ENCODE results near the gene RAPGEF4.

DNA sequence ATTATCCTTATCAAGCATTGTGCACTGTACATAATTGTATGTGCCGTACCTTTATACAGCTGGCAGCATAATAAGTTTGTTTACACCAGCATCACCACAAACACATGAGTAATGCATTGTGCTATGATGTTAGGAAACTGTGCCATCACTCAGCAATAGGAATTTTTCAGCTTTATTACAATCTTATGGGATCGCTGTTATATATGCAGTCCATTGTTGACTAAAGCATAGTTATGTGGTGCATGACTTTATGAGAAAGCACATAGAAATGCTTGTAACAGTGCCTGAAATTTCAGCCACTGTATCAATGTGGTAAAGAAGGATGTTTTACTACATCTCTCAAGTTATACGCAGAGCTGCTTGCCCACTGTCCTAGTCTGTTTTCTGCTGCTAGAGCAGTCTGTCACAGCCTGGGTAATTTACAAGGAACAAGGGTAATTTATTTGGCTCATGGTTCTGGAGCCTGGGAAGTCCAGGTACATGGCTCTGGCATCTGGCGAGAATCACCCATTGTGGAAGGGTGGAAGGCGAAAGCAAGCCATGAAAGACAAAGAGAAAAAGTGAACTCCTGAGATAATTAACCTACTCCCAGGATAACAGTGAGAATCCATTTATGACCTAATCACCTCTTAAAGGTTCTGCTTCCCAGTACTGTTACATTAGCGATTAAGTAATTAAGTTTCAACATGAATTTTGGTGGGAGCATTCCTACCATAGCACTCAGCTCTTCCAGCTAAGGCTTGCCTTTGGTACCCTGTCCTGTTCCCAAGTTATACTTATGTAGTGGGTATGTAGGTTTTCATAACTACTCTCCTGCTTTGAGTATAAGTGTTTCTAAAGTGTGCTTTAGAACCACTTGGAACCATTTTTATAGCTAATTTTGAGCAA lies 344.6 kb downstream of the RAPGEF4 start:
- TF ChIP-seq, protein P1, sequence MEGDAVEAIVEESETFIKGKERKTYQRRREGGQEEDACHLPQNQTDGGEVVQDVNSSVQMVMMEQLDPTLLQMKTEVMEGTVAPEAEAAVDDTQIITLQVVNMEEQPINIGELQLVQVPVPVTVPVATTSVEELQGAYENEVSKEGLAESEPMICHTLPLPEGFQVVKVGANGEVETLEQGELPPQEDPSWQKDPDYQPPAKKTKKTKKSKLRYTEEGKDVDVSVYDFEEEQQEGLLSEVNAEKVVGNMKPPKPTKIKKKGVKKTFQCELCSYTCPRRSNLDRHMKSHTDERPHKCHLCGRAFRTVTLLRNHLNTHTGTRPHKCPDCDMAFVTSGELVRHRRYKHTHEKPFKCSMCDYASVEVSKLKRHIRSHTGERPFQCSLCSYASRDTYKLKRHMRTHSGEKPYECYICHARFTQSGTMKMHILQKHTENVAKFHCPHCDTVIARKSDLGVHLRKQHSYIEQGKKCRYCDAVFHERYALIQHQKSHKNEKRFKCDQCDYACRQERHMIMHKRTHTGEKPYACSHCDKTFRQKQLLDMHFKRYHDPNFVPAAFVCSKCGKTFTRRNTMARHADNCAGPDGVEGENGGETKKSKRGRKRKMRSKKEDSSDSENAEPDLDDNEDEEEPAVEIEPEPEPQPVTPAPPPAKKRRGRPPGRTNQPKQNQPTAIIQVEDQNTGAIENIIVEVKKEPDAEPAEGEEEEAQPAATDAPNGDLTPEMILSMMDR (IDR thresholded peaks at IDR 0.05 in 2 of 3, conservative IDR thresholded peaks at IDR 0.05 in 1 of 3; ENCODE audit: borderline replicate concordance in 1 of 3, insufficient read depth in 1 of 3, low read depth in 2 of 3, low read length in 2 of 3) = no peak
- no peak for TF ChIP-seq EZH2 (IDR thresholded peaks at IDR 0.05)
- TF ChIP-seq POLR2AphosphoS5 (IDR thresholded peaks at IDR 0.05; ENCODE audit: low read depth, low read length) = no peak
- TF ChIP-seq ELF1 (IDR thresholded peaks at IDR 0.05; ENCODE audit: borderline replicate concordance, low read depth) = no peak
- TF ChIP-seq, protein P2, sequence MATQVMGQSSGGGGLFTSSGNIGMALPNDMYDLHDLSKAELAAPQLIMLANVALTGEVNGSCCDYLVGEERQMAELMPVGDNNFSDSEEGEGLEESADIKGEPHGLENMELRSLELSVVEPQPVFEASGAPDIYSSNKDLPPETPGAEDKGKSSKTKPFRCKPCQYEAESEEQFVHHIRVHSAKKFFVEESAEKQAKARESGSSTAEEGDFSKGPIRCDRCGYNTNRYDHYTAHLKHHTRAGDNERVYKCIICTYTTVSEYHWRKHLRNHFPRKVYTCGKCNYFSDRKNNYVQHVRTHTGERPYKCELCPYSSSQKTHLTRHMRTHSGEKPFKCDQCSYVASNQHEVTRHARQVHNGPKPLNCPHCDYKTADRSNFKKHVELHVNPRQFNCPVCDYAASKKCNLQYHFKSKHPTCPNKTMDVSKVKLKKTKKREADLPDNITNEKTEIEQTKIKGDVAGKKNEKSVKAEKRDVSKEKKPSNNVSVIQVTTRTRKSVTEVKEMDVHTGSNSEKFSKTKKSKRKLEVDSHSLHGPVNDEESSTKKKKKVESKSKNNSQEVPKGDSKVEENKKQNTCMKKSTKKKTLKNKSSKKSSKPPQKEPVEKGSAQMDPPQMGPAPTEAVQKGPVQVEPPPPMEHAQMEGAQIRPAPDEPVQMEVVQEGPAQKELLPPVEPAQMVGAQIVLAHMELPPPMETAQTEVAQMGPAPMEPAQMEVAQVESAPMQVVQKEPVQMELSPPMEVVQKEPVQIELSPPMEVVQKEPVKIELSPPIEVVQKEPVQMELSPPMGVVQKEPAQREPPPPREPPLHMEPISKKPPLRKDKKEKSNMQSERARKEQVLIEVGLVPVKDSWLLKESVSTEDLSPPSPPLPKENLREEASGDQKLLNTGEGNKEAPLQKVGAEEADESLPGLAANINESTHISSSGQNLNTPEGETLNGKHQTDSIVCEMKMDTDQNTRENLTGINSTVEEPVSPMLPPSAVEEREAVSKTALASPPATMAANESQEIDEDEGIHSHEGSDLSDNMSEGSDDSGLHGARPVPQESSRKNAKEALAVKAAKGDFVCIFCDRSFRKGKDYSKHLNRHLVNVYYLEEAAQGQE (IDR thresholded peaks at IDR 0.05; ENCODE audit: low read depth) = no peak
- TF ChIP-seq EZH2phosphoT487 (IDR thresholded peaks at IDR 0.05; ENCODE audit: borderline replicate concordance) = no peak
- no peak for TF ChIP-seq EGR1 (IDR thresholded peaks at IDR 0.05; ENCODE audit: low read depth)
- TF ChIP-seq ZFX (IDR thresholded peaks at IDR 0.05) = no peak
- TF ChIP-seq POLR2A (IDR thresholded peaks at IDR 0.05; ENCODE audit: borderline replicate concordance, extremely low read depth, insufficient read depth, insufficient read length) = no peak
- no peak for TF ChIP-seq SRF (IDR thresholded peaks at IDR 0.05; ENCODE audit: low read depth)
- TF ChIP-seq FOSL1 (IDR thresholded peaks at IDR 0.05; ENCODE audit: low read depth) = no peak
- TF ChIP-seq TCF7L2 (IDR thresholded peaks at IDR 0.05; ENCODE audit: borderline replicate concordance, extremely low read depth, insufficient read depth, insufficient read length) = no peak
- TF ChIP-seq SP1 (IDR thresholded peaks at IDR 0.05; ENCODE audit: low read depth) = no peak
- TF ChIP-seq, protein P3, sequence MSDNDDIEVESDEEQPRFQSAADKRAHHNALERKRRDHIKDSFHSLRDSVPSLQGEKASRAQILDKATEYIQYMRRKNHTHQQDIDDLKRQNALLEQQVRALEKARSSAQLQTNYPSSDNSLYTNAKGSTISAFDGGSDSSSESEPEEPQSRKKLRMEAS (IDR thresholded peaks at IDR 0.05) = no peak
